Activated naive CD4-positive, alpha-beta T cell treated with anti-CD3 and anti-CD28 coated beads, Interleukin-2, amount 10 ng/mL, durations not matched to agents 7 days and 5 days (primary cell): Measurements from ENCODE around the gene SPRR2A.
"Not testable (repeated sequence)": the region's sequence is repeated elsewhere in the genome, so short reads cannot be mapped to it uniquely, and the experiment has no call there.

ENCODE experiments used
- CTCF ChIA-PET: fragments of 350-600 bp; sonication (Branson Sonifier 250); formaldehyde crosslinking; loops from one replicate; lab custom pipeline; 2021; ENCODE audit warnings: antibody characterized with exemption; lab: Charles Lee
- DNase-seq: peaks from one replicate; pipeline ENCODE4 v3.0.0-alpha.2; 2020
- H3K27ac Mint-ChIP-seq: one replicate; pipeline ENCODE4 v1.8.0; 2021; ENCODE audit warnings: mild to moderate bottlenecking, moderate library complexity, mixed read lengths
- H3K27me3 Mint-ChIP-seq: one replicate; pipeline ENCODE4 v1.8.0; 2021; ENCODE audit warnings: mild to moderate bottlenecking, mixed read lengths
- H3K36me3 Mint-ChIP-seq: one replicate; pipeline ENCODE4 v1.8.0; 2021; ENCODE audit warnings: mixed read lengths
- H3K4me1 Mint-ChIP-seq: one replicate; pipeline ENCODE4 v1.8.0; 2021; ENCODE audit warnings: mixed read lengths
- H3K4me3 Mint-ChIP-seq: one replicate; pipeline ENCODE4 v1.8.0; 2021; ENCODE audit warnings: mild to moderate bottlenecking, moderate library complexity, mixed read lengths
- H3K9me3 Mint-ChIP-seq: one replicate; pipeline ENCODE4 v1.8.0; 2021; ENCODE audit warnings: mixed read lengths

SPRR2A gene

GRCh38 chr1:153057375-153057774 is at the start of gene SPRR2A:
Gene SPRR2A (minus strand): TSS chr1:153057512. CDS start chr1:153056735, 777 bp downstream.
- Mint-ChIP-seq H3K27me3 (peaks cover 4% of the 10 kb centered on the region), H3K27ac (no peak within 1 kb of the TSS), H3K4me1 (no peaks in the 10 kb centered on the region), H3K9me3 (no peaks in the 10 kb centered on the region), H3K36me3 (no peaks in the 10 kb centered on the region), H3K4me3 (no peak within 1 kb of the TSS)
- no peak for DNase-seq
- CTCF ChIA-PET = no interaction called here

- no peaks in the 10 kb centered on the region for H3K27me3 Mint-ChIP-seq
- no peak for DNase-seq
- no peak overlapping the region for H3K4me3 Mint-ChIP-seq
- no peaks in the 10 kb centered on the region for H3K9me3 Mint-ChIP-seq
- CTCF ChIA-PET = no interaction called here
- H3K36me3 Mint-ChIP-seq = no peaks in the 10 kb centered on the region
- no peak overlapping the region for H3K27ac Mint-ChIP-seq
- H3K4me1 Mint-ChIP-seq = no peaks in the 10 kb centered on the region
Measured at GRCh38 chr1:153100245-153100644, 42.9 kb upstream of the SPRR2A start.

GRCh38 chr1:153099461-153100045 is 42.2 kb upstream of the SPRR2A start:
- H3K27ac Mint-ChIP-seq = no peak overlapping the region
- CTCF ChIA-PET = no interaction called here
- no peaks in the 10 kb centered on the region for H3K27me3 Mint-ChIP-seq
- H3K9me3 Mint-ChIP-seq = no peaks in the 10 kb centered on the region
- H3K36me3 Mint-ChIP-seq = no peaks in the 10 kb centered on the region
- no peak overlapping the region for H3K4me3 Mint-ChIP-seq
- H3K4me1 Mint-ChIP-seq = no peaks in the 10 kb centered on the region
- DNase-seq = no peak

GRCh38 chr1:153095764-153096163 is 38.5 kb upstream of the SPRR2A start:
- Mint-ChIP-seq H3K4me3 (no peak overlapping the region), H3K36me3 (no peaks in the 10 kb centered on the region)

GRCh38 chr1:153094426-153094825 is 37.1 kb upstream of the SPRR2A start, which contains the start of gene SPRR2E:
Gene SPRR2E (minus strand): TSS chr1:153094526. CDS start chr1:153093751, 775 bp downstream.
- no peak within 1 kb of the TSS for H3K27ac Mint-ChIP-seq

More at GRCh38 chr1:153095764-153096163, 38.5 kb upstream of the SPRR2A start:
- Mint-ChIP-seq H3K9me3 (no peaks in the 10 kb centered on the region), H3K4me1 (no peaks in the 10 kb centered on the region), H3K27me3 (no peaks in the 10 kb centered on the region), H3K27ac (no peak overlapping the region)
- CTCF ChIA-PET = no interaction called here
- no peak for DNase-seq

GRCh38 chr1:153087652-153088051 is 30.3 kb upstream of the SPRR2A start:
- no peaks in the 10 kb centered on the region for H3K36me3 Mint-ChIP-seq
- no peak overlapping the region for H3K4me3 Mint-ChIP-seq
- H3K27ac Mint-ChIP-seq = no peak overlapping the region
- H3K27me3 Mint-ChIP-seq = no peaks in the 10 kb centered on the region
- no peak for DNase-seq
- H3K4me1 Mint-ChIP-seq = no peaks in the 10 kb centered on the region
- CTCF ChIA-PET = no interaction called here
- H3K9me3 Mint-ChIP-seq = no peaks in the 10 kb centered on the region

More at GRCh38 chr1:153094426-153094825, 37.1 kb upstream of the SPRR2A start, which contains the start of gene SPRR2E:
- H3K36me3 Mint-ChIP-seq = no peaks in the 10 kb centered on the region
- H3K4me1 Mint-ChIP-seq = no peaks in the 10 kb centered on the region
- no peaks in the 10 kb centered on the region for H3K9me3 Mint-ChIP-seq
- CTCF ChIA-PET = no interaction called here
- DNase-seq = no peak
- no peak within 1 kb of the TSS for H3K4me3 Mint-ChIP-seq
- no peaks in the 10 kb centered on the region for H3K27me3 Mint-ChIP-seq

- CTCF ChIA-PET = no interaction called here
- Mint-ChIP-seq H3K36me3 (peaks cover 1% of the 10 kb centered on the region), H3K27me3 (no peaks in the 10 kb centered on the region), H3K9me3 (no peaks in the 10 kb centered on the region), H3K4me1 (no peaks in the 10 kb centered on the region), H3K27ac (no peak overlapping the region), H3K4me3 (no peak overlapping the region)
- no peak for DNase-seq
Measured at GRCh38 chr1:153081736-153082135, 24.4 kb upstream of the SPRR2A start.

- no peak overlapping the region for H3K4me3 Mint-ChIP-seq
- H3K27ac Mint-ChIP-seq = no peak overlapping the region
- no peak for DNase-seq
- no peaks in the 10 kb centered on the region for H3K27me3 Mint-ChIP-seq
- no peaks in the 10 kb centered on the region for H3K36me3 Mint-ChIP-seq
- CTCF ChIA-PET = no interaction called here
- H3K4me1 Mint-ChIP-seq = no peaks in the 10 kb centered on the region
- H3K9me3 Mint-ChIP-seq = no peaks in the 10 kb centered on the region
Measured at GRCh38 chr1:153072806-153073726, 15.8 kb upstream of the SPRR2A start.

- no peak within 1 kb of the TSS for H3K27ac Mint-ChIP-seq
- H3K9me3 Mint-ChIP-seq = no peaks in the 10 kb centered on the region
- H3K36me3 Mint-ChIP-seq = no peaks in the 10 kb centered on the region
- CTCF ChIA-PET = no interaction called here
- no peaks in the 10 kb centered on the region for H3K4me1 Mint-ChIP-seq
- H3K27me3 Mint-ChIP-seq = no peaks in the 10 kb centered on the region
- no peak within 1 kb of the TSS for H3K4me3 Mint-ChIP-seq
- DNase-seq = no peak
Measured at GRCh38 chr1:153071511-153071910, 14.2 kb upstream of the SPRR2A start, which contains the start of gene SPRR2B. Gene SPRR2B (minus strand): TSS chr1:153071611. CDS start chr1:153070839, 772 bp downstream.

- Mint-ChIP-seq H3K36me3 (no peaks in the 10 kb centered on the region), H3K27me3 (no peaks in the 10 kb centered on the region), H3K4me1 (no peaks in the 10 kb centered on the region), H3K9me3 (no peaks in the 10 kb centered on the region), H3K4me3 (no peak overlapping the region), H3K27ac (no peak overlapping the region)
- no peak for DNase-seq
- CTCF ChIA-PET = no interaction called here
Measured at GRCh38 chr1:153070243-153070642, 12.9 kb upstream of the SPRR2A start.

- Mint-ChIP-seq H3K4me1 (no peaks in the 10 kb centered on the region), H3K27ac (no peak overlapping the region), H3K9me3 (no peaks in the 10 kb centered on the region), H3K4me3 (no peak overlapping the region), H3K27me3 (peaks cover 4% of the 10 kb centered on the region), H3K36me3 (no peaks in the 10 kb centered on the region)
- DNase-seq = no peak
- CTCF ChIA-PET = no interaction called here
Measured at GRCh38 chr1:153058826-153059784, 1.8 kb upstream of the SPRR2A start.

- Mint-ChIP-seq H3K9me3 (no peaks in the 10 kb centered on the region), H3K4me3 (no peak overlapping the region), H3K4me1 (no peaks in the 10 kb centered on the region), H3K36me3 (no peaks in the 10 kb centered on the region), H3K27me3 (peaks cover 4% of the 10 kb centered on the region), H3K27ac (no peak overlapping the region)
- no peak for DNase-seq
- CTCF ChIA-PET = no interaction called here
Measured at GRCh38 chr1:153058154-153058553, 842 bp upstream of the SPRR2A start.

- not testable (repeated sequence) for H3K27me3 Mint-ChIP-seq, H3K4me1 Mint-ChIP-seq, H3K4me3 Mint-ChIP-seq
Measured at GRCh38 chr1:153056111-153056510, 1.2 kb downstream of the SPRR2A start.

GRCh38 chr1:153049211-153049610 is 8.1 kb downstream of the SPRR2A start:
- Mint-ChIP-seq H3K9me3 (no peaks in the 10 kb centered on the region), H3K36me3 (no peaks in the 10 kb centered on the region), H3K27ac (no peak overlapping the region), H3K4me3 (no peak overlapping the region), H3K27me3 (no peaks in the 10 kb centered on the region), H3K4me1 (no peaks in the 10 kb centered on the region)
- no peak for DNase-seq
- CTCF ChIA-PET = interaction anchor here (1.0 kb wide), 1 partner anchor 395 kb away, joined by 3 read pairs; no protein-coding TSS in a partner anchor

More at GRCh38 chr1:153056111-153056510, 1.2 kb downstream of the SPRR2A start:
- H3K27ac Mint-ChIP-seq, H3K9me3 Mint-ChIP-seq, DNase-seq, CTCF ChIA-PET, H3K36me3 Mint-ChIP-seq: not testable (repeated sequence)
